ENCODE results near the gene CRYBB3.

The CRYBB3 gene

GRCh38 chr22:25199731-25200520, at the start of gene CRYBB3:
CRYBB3 (plus strand) TSS chr22:25199858; CDS start chr22:25201397, 1,539 bp downstream.
- TF ChIP-seq, protein P1, sequence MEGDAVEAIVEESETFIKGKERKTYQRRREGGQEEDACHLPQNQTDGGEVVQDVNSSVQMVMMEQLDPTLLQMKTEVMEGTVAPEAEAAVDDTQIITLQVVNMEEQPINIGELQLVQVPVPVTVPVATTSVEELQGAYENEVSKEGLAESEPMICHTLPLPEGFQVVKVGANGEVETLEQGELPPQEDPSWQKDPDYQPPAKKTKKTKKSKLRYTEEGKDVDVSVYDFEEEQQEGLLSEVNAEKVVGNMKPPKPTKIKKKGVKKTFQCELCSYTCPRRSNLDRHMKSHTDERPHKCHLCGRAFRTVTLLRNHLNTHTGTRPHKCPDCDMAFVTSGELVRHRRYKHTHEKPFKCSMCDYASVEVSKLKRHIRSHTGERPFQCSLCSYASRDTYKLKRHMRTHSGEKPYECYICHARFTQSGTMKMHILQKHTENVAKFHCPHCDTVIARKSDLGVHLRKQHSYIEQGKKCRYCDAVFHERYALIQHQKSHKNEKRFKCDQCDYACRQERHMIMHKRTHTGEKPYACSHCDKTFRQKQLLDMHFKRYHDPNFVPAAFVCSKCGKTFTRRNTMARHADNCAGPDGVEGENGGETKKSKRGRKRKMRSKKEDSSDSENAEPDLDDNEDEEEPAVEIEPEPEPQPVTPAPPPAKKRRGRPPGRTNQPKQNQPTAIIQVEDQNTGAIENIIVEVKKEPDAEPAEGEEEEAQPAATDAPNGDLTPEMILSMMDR (IDR thresholded peaks at IDR 0.05; ENCODE audit: low read depth, low read length): no peak
- no peak for DNase-seq (ENCODE audit: low read depth in 2 of 2)

GRCh38 chr22:25153961-25154666, 45.5 kb upstream of the CRYBB3 start:
- peak; percentile 66 to 93 for DNase-seq (ENCODE audit: low read depth in 2 of 2)
- TF ChIP-seq, protein P1 (IDR thresholded peaks at IDR 0.05; ENCODE audit: low read depth, low read length): no peak
- H3K4me3 ChIP-seq (replicated peaks in 1 of 2; ENCODE audit: low read depth in 2 of 2, low read length in 2 of 2): no peak overlapping the region

More at GRCh38 chr22:25199731-25200520, at the start of gene CRYBB3:
- no peak within 1 kb of the TSS for H3K4me3 ChIP-seq (replicated peaks in 1 of 2; ENCODE audit: low read depth in 2 of 2, low read length in 2 of 2)

DNA sequence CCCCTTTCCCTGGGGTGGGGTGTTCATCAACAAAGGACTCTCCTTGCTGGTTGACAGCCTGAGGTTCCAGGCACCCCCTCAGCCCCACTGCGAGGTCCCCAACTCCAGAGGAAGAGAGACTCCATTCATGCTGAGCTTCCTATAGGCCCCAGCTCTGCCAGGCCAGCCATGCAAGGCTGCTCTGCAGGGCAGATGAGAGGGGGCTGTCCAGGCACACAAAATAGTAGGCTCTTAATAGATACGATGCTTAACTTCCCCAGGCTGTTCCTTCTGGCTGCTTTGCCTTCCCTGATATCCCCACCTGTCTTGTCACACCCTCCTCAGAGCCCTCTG, 45.0 kb upstream of the CRYBB3 start:
- TF ChIP-seq, protein P1 (IDR thresholded peaks at IDR 0.05; ENCODE audit: low read depth, low read length): no peak
- H3K4me3 ChIP-seq (replicated peaks in 1 of 2; ENCODE audit: low read depth in 2 of 2, low read length in 2 of 2): no peak overlapping the region
- no peak for DNase-seq (ENCODE audit: low read depth in 2 of 2)

DNA sequence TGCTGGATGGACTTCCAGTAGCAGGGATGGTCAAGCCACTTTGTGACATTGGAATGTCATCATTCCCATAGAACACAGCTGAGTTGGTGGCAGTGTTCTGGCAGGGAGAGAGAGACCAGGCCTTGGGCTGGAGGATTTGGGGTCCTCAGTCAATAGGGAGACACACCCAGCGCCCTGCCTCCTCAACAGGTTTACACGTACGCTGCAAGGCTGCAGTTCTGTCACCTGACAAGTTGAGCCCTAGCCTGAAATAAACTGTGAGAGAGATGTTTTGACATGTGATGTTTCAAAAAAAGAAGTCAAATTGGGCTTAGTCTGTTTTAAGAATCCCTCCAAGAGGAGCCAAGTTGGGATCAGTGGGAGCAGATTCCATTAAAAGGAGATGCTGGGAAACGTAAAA, 42.9 kb upstream of the CRYBB3 start:
- TF ChIP-seq, protein P1 (IDR thresholded peaks at IDR 0.05; ENCODE audit: low read depth, low read length): no peak
- no peak for DNase-seq (ENCODE audit: low read depth in 2 of 2)
- H3K4me3 ChIP-seq (replicated peaks in 1 of 2; ENCODE audit: low read depth in 2 of 2, low read length in 2 of 2): no peak overlapping the region

- TF ChIP-seq, protein P1 (IDR thresholded peaks at IDR 0.05; ENCODE audit: low read depth, low read length): no peak
- no peak overlapping the region for H3K4me3 ChIP-seq (replicated peaks in 1 of 2; ENCODE audit: low read depth in 2 of 2, low read length in 2 of 2)
- DNase-seq (ENCODE audit: low read depth in 2 of 2): peak in 1 of 2 donors; percentile 16
These were observed 40.6 kb upstream of the CRYBB3 start for GRCh38 chr22:25159028-25159427.

GRCh38 chr22:25160120-25160996, 39.3 kb upstream of the CRYBB3 start:
- DNase-seq (ENCODE audit: low read depth in 2 of 2): no peak
- H3K4me3 ChIP-seq (replicated peaks in 1 of 2; ENCODE audit: low read depth in 2 of 2, low read length in 2 of 2): no peak overlapping the region
- TF ChIP-seq, protein P1 (IDR thresholded peaks at IDR 0.05; ENCODE audit: low read depth, low read length): no peak

Data from cardiac fibroblast (primary cell).